ENCODE data around the gene PPP1R7.

Gene PPP1R7

GRCh38 chr2:241224018-241224850, 74.0 kb downstream of the PPP1R7 start:
- TF ChIP-seq CTCF (IDR thresholded peaks at IDR 0.05; ENCODE audit: low read depth, low read length), result no peak
- H3K27me3 ChIP-seq (ENCODE audit: insufficient read depth, low read depth, severe bottlenecking), result no peaks in the 10 kb centered on the region
- H3K36me3 ChIP-seq, result peaks cover 40% of the 10 kb centered on the region
- H3K4me3 ChIP-seq (ENCODE audit: low read depth, low read length), result no peak overlapping the region
- no peaks in the 10 kb centered on the region for H3K9me3 ChIP-seq (ENCODE audit: severe bottlenecking)
- DNase-seq, result peak; percentile 30
- H3K27ac ChIP-seq, result no peak overlapping the region

- no peak overlapping the region for H3K4me3 ChIP-seq (ENCODE audit: low read depth, low read length)
- TF ChIP-seq CTCF (IDR thresholded peaks at IDR 0.05; ENCODE audit: low read depth, low read length), result no peak
- no peak overlapping the region for H3K27ac ChIP-seq
- H3K9me3 ChIP-seq (ENCODE audit: severe bottlenecking), result no peaks in the 10 kb centered on the region
- DNase-seq, result no peak
- no peaks in the 10 kb centered on the region for H3K27me3 ChIP-seq (ENCODE audit: insufficient read depth, low read depth, severe bottlenecking)
- peaks cover 45% of the 10 kb centered on the region for H3K36me3 ChIP-seq
Measured at GRCh38 chr2:241224851-241225438, 74.7 kb downstream of the PPP1R7 start.

GRCh38 chr2:241225545-241225944, 75.3 kb downstream of the PPP1R7 start:
- no peak for DNase-seq
- TF ChIP-seq CTCF (IDR thresholded peaks at IDR 0.05; ENCODE audit: low read depth, low read length), result no peak
- H3K9me3 ChIP-seq (ENCODE audit: severe bottlenecking), result no peaks in the 10 kb centered on the region
- H3K36me3 ChIP-seq, result peaks cover 51% of the 10 kb centered on the region
- no peak overlapping the region for H3K27ac ChIP-seq
- H3K4me3 ChIP-seq (ENCODE audit: low read depth, low read length), result no peak overlapping the region
- H3K27me3 ChIP-seq (ENCODE audit: insufficient read depth, low read depth, severe bottlenecking), result no peaks in the 10 kb centered on the region

GRCh38 chr2:241225983-241226382, 75.7 kb downstream of the PPP1R7 start:
- H3K27me3 ChIP-seq (ENCODE audit: insufficient read depth, low read depth, severe bottlenecking), result no peaks in the 10 kb centered on the region
- no peak overlapping the region for H3K4me3 ChIP-seq (ENCODE audit: low read depth, low read length)
- DNase-seq, result no peak
- H3K9me3 ChIP-seq (ENCODE audit: severe bottlenecking), result no peaks in the 10 kb centered on the region
- H3K36me3 ChIP-seq, result peaks cover 55% of the 10 kb centered on the region
- no peak for TF ChIP-seq CTCF (IDR thresholded peaks at IDR 0.05; ENCODE audit: low read depth, low read length)
- no peak overlapping the region for H3K27ac ChIP-seq

GRCh38 chr2:241226723-241227572, 76.7 kb downstream of the PPP1R7 start:
- Histone ChIP-seq H3K36me3 (peaks cover 63% of the 10 kb centered on the region), H3K9me3 (ENCODE audit: severe bottlenecking) (no peaks in the 10 kb centered on the region), H3K27me3 (ENCODE audit: insufficient read depth, low read depth, severe bottlenecking) (no peaks in the 10 kb centered on the region), H3K27ac (no peak overlapping the region), H3K4me3 (ENCODE audit: low read depth, low read length) (no peak overlapping the region)
- DNase-seq, result no peak
- TF ChIP-seq CTCF (IDR thresholded peaks at IDR 0.05; ENCODE audit: low read depth, low read length), result no peak

Data from WERI-Rb-1 (cell line).